Mucosa of stomach (tissue), 1 donor: ENCODE results near the gene EID3.

Experiments
- H3K27me3 ChIP-seq: one replicate; pipeline ENCODE4 v1.7.0; 2013; ENCODE audit warnings: mild to moderate bottlenecking, low read length; ENCODE audit not compliant: control insufficient read depth, insufficient read depth
- H3K36me3 ChIP-seq: one replicate; pipeline ENCODE4 v1.7.0; 2013; ENCODE audit warnings: low read length; ENCODE audit not compliant: control insufficient read depth, insufficient read depth
- H3K4me1 ChIP-seq: one replicate; pipeline ENCODE4 v1.7.0; 2013; ENCODE audit warnings: mild to moderate bottlenecking, low read length; ENCODE audit not compliant: control insufficient read depth, insufficient read depth
- H3K4me3 ChIP-seq: one replicate; pipeline ENCODE4 v1.7.0; 2013; ENCODE audit warnings: low read length
- H3K9ac ChIP-seq: one replicate; pipeline ENCODE4 v1.7.0; 2013; ENCODE audit warnings: mild to moderate bottlenecking, low read length, moderate library complexity
- H3K9me3 ChIP-seq: one replicate; pipeline ENCODE4 v1.7.0; 2013; ENCODE audit warnings: mild to moderate bottlenecking, low read length, moderate library complexity; ENCODE audit not compliant: control insufficient read depth
- donor health status: Pancreatic carcinoma.

EID3 gene

GRCh38 chr12:104348283-104348993 lies 44.9 kb downstream of the EID3 start:
- no peaks in the 10 kb centered on the region for H3K27me3 ChIP-seq
- H3K9ac ChIP-seq = no peak overlapping the region
- H3K4me3 ChIP-seq = no peak overlapping the region
- H3K4me1 ChIP-seq = no peaks in the 10 kb centered on the region
- no peaks in the 10 kb centered on the region for H3K36me3 ChIP-seq
- no peaks in the 10 kb centered on the region for H3K9me3 ChIP-seq

- no peak overlapping the region for H3K4me3 ChIP-seq
- H3K27me3 ChIP-seq = no peaks in the 10 kb centered on the region
- no peak overlapping the region for H3K9ac ChIP-seq
- no peaks in the 10 kb centered on the region for H3K36me3 ChIP-seq
- no peaks in the 10 kb centered on the region for H3K4me1 ChIP-seq
- H3K9me3 ChIP-seq = no peaks in the 10 kb centered on the region
Observed at GRCh38 chr12:104348994-104349494, 45.5 kb downstream of the EID3 start.

GRCh38 chr12:104350211-104351056 lies 46.9 kb downstream of the EID3 start:
- Histone ChIP-seq H3K9ac (no peak overlapping the region), H3K9me3 (no peaks in the 10 kb centered on the region), H3K4me3 (no peak overlapping the region), H3K4me1 (no peaks in the 10 kb centered on the region), H3K36me3 (no peaks in the 10 kb centered on the region), H3K27me3 (no peaks in the 10 kb centered on the region)

DNA sequence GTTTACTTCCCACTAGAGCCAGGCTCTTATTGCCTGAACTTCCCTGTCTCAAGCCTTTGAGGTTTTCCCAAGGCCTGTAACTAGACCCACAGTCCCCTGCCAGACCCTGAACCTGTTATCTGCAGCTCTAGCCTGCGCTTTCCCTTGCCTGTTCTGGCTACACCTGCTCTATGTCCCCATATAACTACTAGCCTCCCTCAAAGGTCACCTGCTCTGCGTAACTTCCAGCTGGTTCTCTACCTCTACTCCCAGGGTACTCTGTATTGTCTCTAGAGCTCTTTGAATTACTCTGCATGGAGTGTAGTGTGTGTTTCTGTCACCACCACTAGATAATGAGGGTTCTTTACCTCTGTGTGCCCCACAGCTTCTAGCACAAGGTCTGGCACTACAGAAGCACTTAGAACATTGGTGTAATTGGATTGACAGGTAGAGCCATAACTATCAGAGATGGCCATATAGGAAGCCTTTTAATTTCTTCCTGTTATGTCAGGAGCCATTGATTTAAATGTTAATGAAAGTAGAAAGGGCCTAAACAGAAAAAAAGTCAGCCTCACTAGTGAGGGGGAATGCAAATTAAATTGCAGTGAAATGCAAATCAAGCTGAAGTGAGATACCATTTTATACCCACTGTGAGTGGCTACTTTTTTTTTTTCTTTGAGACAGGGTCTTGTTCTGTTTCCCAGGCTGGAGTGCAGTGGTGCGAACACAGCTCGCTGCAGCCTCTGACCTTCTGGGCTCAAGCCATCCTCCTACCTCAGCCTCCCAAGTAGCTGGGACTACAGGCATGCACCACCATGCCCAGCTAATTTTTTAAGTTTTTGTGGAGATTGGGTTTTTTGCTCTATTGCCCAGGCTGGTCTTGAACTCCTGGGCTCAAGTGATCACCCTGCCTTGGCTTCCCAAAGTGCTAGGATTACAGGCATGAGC lies 47.8 kb downstream of the EID3 start:
- no peaks in the 10 kb centered on the region for H3K27me3 ChIP-seq
- H3K36me3 ChIP-seq = no peaks in the 10 kb centered on the region
- no peaks in the 10 kb centered on the region for H3K9me3 ChIP-seq
- H3K4me1 ChIP-seq = no peaks in the 10 kb centered on the region
- H3K4me3 ChIP-seq = no peak overlapping the region
- no peak overlapping the region for H3K9ac ChIP-seq

GRCh38 chr12:104352106-104352713 lies 48.7 kb downstream of the EID3 start:
- no peaks in the 10 kb centered on the region for H3K9me3 ChIP-seq
- no peak overlapping the region for H3K9ac ChIP-seq
- H3K4me1 ChIP-seq = no peaks in the 10 kb centered on the region
- H3K4me3 ChIP-seq = no peak overlapping the region
- no peaks in the 10 kb centered on the region for H3K27me3 ChIP-seq
- H3K36me3 ChIP-seq = no peaks in the 10 kb centered on the region

DNA sequence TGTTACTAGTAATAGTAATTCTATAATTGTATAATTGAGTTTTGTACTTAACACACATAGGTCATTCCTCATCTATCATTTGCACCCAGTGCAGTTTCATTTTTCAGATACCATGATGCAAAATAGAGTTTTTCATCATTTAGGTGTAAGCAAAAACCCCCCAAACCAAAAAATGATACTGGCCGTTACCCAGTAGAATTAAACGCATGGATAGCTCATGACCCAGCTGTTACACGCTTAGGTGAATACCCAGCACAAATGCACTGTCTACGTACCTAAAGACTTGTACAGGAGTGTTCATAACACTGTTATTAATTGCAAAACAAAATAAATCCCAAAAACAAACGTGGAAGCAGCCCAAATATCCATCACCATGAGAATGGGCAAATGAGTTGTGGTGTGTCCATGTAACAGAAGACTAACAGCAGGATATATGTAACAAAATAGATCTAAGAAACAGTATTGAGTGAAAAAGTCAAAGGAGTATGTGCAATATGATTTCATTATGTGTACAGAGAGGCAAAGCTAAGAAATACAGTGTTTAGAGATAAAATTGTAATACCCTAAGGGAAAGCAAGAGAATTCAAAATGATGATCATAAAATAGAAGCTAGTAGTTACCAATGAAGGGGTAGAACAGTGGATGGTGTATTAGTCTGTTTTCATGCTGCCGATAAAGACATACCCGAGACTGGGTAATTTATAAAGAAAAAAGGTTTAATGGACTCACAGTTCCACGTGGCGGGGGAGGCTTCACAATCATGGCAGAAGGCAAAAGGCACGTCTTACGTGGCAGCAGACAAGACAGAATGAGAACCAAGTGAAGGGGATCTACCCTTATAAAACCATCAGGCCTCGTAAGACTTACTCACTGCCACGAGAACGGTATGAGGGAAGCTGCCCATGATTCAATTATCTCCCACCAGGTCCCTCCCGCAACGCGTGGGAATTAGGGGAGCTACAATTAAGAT lies 49.8 kb downstream of the EID3 start:
- Histone ChIP-seq H3K9ac (no peak overlapping the region), H3K27me3 (no peaks in the 10 kb centered on the region), H3K9me3 (no peaks in the 10 kb centered on the region), H3K4me1 (no peaks in the 10 kb centered on the region), H3K36me3 (no peaks in the 10 kb centered on the region), H3K4me3 (no peak overlapping the region)

DNA sequence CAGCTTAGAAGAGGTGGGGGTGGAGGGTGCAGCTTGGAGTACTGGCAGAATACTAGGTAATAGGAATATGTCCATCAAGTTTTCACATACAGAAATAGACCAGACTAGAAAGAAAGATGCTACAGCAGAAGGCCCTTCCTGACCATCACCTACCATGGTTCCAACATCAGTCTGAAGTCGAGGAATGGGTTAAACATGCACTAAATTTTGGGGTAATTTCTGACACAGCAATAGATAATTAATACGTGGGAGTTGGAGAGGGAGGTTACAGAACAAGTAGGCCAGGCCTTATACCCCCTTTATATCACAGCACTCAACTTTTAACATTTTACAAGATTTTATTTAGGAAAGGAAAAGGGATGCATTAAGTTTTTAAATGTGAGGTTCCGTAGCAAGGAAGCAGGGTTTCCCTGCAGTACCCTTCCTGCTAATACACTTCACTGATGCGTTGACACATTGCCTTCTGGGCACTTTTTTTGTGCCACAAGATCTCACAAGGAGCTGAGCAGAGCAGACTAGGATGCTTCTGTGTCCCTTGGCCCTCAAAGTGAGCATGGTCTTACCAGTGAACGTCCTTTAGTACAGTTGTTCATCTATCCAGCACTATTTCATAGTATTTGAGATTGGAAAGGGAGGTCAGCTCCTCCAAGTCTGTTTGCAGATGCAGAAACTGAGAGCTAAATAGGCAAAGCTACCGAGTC lies 50.8 kb downstream of the EID3 start:
- Histone ChIP-seq H3K36me3 (no peaks in the 10 kb centered on the region), H3K9ac (no peak overlapping the region), H3K4me1 (no peaks in the 10 kb centered on the region), H3K4me3 (no peak overlapping the region), H3K27me3 (no peaks in the 10 kb centered on the region), H3K9me3 (no peaks in the 10 kb centered on the region)
